ENCODE measurements around the gene USP11.

The USP11 gene

DNA sequence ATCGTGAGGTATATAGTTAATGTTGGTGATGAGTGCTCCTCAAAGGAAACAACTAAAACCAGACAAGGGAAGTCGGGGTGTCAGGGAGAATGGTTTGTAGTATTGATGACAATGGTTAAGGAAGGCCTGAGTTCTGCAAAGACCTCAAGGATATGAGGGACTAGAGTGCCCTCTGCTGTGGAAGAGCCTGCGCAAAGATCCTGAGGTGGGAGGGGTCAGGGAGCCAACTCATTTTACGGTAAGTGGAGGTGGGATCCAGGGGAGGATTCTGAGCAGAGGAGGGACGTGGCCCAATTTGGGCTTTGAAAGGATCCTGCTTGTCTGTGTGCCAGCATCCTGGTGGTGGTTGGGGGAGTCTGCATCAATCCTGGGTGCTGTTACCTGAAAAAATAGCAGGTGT lies 27.8 kb upstream of the USP11 start:
- DNase-seq (ENCODE audit: low spot score) = no peak

DNA sequence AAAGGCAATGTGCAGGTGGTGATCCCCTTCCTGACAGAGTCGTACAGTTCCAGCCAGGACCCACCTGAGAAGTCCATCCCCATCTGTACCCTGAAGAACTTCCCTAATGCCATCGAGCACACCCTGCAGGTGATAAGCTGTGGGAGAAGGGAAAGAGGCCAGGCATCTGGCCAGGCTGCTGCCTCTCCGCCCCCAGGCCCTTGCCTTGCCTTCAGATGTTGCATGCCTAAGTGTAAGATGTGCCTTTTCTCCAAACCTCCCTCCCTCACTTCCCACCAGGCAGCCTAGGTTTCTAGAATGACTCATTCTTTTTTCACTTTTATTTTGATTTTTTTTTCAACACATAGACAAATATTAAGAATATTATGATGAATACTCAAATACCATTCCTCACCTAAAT lies 26.5 kb upstream of the USP11 start:
- DNase-seq (ENCODE audit: low spot score) = no peak

DNA sequence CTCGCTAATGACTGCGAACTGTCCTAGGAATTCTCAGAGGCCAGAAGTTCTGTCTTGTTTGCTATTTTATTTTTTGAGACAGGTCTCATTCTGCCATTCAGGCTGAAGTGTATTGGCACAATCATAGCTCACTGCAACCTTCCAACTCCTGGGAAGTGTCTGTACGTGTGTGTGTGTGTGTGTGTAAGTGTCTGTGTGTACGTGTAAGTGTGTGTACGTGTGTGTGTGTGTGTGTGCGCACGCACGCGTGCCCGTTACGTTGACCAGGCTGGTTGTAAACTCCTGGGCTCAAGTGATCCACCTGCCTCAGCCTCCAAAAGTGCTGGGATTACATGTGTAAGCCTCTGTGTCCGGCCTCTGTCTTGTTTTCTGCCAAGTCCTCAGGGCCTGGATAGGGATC lies 24.7 kb upstream of the USP11 start:
- DNase-seq (ENCODE audit: low spot score) = no peak

DNA sequence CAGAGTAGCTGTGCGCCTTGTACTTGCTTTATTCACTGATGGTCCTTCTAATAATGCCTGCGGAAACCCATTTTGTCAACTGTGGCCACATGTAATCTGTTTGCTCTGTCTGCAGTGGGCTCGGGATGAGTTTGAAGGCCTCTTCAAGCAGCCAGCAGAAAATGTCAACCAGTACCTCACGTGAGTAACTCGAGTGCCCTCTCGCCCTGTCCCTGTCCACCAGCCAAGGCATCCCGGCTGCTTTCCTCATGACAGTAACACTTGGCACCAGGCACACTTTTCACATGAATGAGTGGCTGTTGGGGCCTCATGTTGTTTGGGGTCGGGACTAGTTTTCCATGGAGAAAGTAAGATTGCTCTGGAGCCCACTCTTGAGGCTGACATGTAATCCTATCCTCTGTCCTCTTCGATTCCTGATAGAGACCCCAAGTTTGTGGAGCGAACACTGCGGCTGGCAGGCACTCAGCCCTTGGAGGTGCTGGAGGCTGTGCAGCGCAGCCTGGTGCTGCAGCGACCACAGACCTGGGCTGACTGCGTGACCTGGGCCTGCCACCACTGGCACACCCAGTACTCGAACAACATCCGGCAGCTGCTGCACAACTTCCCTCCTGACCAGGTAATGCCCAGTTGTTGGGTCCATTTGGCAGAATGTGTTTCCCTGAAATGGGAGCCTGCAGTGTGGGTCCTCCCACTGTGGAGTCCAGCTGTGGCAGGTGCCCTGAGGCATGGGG lies 23.1 kb upstream of the USP11 start:
- no peak for DNase-seq (ENCODE audit: low spot score)

DNA sequence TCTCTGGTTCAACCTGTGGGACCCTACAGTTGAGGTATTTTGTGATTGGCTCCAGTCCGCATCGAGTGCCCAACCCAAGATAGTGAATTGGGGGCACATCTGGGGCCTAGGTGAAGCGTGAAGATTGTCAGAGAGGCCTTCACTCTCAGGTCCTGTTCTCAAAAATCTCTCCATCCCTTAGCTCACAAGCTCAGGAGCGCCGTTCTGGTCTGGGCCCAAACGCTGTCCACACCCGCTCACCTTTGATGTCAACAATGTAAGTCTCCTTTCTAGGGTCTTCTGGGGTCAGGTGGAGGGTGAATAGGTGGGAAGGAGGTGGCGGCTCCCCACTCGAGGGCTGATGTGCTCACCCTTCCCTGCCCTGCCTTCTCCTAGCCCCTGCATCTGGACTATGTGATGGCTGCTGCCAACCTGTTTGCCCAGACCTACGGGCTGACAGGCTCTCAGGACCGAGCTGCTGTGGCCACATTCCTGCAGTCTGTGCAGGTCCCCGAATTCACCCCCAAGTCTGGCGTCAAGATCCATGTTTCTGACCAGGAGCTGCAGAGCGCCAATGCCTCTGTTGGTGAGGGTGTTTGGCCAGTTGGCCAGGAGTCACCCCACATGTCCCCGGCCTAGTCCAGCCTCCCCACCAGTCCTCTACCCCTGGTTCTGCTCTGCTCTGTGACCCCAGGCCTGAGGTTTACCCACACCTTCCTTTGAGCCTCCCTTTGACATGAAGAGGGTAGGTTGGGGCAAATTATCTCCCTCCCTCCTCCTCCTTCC lies 22.0 kb upstream of the USP11 start:
- DNase-seq (ENCODE audit: low spot score) = no peak

DNA sequence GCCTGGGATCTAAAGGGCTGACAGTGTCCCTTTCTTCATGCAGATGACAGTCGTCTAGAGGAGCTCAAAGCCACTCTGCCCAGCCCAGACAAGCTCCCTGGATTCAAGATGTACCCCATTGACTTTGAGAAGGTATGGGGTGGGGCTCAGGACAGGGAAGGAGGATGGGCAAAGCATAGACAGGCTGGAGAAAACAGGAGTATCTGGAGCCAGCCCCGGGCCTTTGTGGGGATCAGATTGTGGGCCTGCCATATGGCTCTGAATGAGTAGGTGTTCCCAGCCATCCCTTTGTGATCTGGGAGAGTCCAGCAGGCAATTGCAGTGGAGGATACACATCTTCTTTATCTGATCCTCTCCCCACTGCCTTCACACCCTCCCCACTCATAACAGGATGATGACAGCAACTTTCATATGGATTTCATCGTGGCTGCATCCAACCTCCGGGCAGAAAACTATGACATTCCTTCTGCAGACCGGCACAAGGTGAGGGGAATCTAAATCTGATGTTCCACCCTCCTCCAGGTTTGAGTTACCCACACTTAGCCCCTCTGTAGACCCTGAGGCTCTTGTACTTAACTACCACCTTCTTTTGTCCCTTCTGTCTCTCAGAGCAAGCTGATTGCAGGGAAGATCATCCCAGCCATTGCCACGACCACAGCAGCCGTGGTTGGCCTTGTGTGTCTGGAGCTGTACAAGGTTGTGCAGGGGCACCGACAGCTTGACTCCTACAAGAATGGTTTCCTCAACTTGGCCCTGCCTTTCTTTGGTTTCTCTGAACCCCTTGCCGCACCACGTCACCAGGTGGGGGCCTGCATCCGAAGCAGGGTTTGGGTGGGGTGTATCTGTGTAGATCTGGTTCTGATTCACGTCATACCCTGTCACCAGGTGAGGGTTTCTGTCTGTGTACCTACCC lies 20.2 kb upstream of the USP11 start:
- DNase-seq (ENCODE audit: low spot score) = no peak

DNA sequence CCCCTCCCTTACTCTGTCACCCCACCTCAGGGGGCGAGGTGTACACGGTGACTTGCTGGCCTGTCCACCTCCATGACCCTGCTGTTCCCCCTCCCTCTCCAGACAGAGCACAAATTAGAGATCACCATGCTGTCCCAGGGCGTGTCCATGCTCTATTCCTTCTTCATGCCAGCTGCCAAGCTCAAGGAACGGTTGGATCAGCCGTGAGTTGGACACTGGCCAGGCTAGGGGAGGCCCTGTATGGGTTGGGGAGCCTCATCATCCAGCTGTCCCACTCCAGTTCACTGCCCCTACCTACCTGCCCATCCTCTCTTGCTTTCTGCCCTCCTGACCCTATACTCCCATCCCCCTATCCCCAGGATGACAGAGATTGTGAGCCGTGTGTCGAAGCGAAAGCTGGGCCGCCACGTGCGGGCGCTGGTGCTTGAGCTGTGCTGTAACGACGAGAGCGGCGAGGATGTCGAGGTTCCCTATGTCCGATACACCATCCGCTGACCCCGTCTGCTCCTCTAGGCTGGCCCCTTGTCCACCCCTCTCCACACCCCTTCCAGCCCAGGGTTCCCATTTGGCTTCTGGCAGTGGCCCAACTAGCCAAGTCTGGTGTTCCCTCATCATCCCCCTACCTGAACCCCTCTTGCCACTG lies 18.3 kb upstream of the USP11 start:
- no peak for DNase-seq (ENCODE audit: low spot score)

DNA sequence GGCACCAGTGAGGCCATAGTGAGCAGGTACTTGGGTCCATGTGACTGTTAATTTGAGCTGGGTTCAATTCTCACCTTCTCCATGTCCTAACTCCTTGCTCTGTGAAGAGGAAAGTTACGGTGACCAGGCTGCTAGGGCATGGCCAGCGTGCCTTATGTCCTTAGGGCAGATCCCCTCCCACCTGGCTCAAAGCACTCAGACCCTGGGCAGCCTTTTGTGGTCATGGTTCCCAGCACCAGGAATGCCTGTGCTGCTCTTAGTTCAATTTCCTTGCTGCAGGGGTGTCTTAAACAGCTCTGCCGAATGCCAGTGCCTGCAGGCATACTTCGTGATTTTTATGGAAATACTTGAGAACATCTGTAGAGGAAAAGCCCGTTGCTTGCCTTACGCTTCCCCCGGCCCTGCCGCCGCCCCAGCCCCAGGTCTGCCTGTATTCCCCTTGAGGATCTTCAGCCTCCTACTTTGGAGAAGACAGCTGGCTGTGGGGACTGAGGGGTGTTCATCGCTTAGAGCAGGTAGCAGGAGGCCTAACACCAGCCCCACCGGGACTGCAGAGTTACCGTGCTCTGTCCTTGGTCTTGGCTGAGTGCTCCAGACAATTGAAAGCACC lies 17.4 kb upstream of the USP11 start:
- DNase-seq (ENCODE audit: low spot score) = no peak

DNA sequence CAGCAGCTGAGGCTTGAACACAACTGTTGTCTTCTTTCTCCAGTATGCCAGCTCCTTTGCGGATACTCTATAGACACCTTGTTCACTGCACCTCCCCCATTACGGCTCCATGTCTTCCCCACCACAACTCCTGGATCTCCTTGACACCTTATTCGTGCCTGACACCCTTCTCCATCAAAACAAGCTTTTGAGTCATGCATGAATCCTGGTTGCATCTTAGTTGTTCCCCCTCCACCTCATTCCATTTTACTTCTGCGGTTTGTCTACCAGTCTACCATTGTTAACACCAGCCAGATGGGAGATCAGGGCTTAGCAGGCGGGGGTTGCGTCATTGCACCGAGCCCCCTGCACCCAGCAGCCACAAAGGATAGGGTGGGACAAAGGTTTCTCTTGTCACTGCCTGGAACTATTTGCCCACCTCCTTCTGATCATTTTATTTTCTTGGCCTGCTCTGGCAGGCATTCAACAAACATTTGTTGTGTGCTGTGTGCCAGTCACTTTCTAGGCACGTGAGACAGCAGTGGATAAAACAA lies 16.4 kb upstream of the USP11 start:
- DNase-seq (ENCODE audit: low spot score) = peak; percentile 7

DNA sequence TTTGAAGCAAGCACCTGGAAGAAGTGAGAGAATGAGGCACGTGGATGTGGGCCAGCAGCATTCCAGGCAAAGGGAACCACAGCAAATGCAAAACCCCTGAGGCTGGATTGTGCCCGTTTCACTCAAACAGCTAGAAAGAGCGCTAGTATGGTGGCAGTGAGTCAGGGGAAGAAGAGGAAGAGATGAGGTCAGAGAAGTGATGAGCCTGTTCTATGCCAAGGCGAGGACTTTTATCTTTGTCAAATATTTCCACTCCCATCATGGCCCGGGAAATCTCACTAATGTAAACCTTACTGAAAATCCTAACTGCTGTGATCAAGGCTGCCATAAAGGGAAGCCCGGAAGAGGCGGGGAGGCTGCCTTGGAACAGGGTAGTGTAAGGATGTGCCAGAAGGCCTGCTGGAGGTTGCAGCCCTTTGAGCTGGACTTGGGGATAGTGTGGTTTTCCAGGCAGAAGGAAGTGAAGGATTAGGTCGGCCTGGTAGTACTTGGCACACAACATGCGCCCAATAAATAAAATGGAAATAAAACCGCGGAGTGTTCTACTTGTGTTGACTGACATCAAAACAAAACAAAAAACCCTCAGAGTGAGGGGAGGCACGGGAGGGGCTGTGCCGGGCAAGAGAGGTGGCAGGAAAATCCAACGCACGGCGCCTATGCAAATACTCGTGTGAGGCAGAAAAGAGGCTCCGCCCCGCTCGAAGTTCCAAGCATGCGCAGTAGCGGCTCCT lies 15.5 kb upstream of the USP11 start:
- peak; percentile 35 for DNase-seq (ENCODE audit: low spot score)

DNA sequence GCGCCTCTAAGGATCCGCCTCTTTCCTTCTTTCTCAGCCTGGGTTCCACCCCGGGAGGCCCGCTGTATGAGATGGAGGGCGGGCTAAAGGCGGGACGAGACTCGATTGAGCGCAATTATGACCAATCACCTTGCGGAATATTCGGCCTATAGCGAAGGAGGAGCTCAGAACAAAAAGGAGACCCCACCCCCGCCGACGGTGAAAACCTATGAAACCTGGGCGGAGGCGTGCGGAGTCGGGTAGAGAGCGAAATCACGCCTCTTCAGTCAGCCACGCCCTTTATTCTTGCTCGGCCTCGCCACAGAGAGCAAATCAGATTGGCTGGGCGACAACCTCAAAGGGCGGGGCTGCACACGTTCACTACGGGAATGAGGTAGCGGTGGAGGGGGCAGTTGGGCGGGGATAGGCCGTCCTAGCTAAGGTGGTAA lies 14.9 kb upstream of the USP11 start:
- DNase-seq (ENCODE audit: low spot score) = peak; percentile 90

DNA sequence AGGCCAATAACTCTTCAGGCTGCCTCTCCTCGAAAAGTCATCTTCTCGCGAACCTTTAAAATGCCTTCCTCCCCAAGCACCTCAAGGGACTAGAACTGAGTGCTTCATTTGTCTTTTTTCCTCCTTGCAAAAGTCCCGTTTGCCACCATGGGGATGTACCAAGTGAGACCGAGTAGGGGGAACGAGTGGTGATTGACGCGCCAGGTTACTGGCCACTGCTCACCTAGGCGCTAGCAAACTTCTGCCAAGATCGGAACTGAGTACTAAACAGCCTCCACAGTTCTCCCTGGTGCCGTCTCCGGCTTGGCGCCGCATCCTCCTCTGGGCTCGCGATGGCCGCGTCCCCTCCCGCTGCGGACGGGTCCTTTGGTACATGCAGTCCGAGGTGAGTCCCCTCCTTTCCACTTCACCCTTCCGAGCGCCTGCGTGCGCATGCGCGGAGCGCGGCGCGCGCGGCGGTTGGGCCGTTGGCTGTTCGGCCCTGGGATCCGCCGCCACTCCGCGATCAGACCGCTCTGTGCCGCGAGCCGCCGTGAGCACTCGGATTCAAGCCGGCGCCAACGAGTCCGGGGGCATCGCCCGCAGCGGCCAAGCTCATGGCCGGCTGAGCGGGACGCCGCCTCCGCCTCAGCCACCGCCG lies 14.4 kb upstream of the USP11 start, which contains the start of gene CDK16:
CDK16 (plus strand) TSS at position 402 of the 640 bp plus-strand sequence. CDS start 4,877 bp downstream, outside the sequence.
- peak; percentile 90 for DNase-seq (ENCODE audit: low spot score)

DNA sequence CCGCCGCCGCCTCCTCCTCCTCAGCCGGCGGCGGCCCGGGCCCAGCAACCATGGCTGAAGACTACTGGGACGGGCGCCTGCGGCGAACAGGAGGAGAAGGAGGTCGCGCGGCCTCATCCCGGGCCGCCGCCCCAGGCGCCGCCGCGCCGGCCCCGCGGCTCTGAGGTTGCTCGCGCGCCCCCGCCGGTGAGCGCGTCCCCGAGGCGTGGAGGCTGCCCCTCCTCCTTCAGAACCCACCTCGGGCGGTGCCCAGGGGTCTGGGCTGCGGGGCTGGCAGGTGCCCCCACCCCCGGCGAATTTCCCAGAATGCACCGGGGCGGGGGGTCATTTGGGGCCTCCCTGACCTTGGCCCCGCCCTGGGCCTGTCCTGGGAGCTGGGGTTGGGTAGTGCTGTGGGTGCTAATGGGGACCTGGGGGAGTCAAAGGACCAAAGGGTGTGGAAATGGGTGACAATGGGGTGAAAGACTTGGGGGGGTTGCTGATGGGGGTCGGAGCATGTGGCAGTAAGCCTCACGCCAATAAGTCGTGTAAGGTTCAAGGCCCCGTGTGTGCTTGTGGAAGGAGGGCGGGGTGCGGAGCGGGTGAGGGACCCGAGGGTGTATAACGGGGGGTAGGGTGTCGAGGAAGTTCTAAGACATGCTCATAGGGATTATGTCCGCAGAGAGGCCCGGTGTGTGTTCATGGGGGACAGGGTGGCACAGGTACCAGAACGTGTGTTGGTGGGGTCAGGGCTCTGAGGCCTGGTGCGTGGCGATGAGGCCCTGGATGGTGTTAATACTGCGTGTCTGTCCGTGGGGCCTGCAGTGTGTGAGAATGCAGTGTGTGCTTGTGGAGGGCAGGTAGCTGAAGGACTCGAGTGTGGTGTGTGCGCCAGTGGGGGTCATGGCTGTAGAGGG lies 13.6 kb upstream of the USP11 start:
- DNase-seq (ENCODE audit: low spot score) = peak; percentile 53

DNA sequence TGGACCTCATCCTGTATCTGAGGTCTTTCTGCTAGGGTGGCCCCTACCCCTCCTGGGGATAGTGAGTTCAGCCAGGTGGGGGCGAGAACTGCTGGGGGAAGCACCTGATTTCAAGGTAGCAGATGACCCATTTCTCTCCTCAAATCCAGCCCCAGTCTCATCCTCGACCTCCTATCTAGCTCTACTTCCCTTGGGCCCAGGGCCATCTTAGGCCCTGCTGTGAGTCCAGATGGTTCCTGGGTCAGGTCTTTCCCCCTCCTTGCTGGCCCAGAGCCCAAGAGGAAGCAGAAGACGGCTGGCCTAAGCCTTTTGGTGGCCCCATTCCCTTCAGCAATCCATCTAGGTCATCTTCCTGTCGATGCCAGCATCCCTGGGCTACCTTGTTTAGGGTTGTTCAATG lies 11.1 kb upstream of the USP11 start:
- DNase-seq (ENCODE audit: low spot score) = no peak

DNA sequence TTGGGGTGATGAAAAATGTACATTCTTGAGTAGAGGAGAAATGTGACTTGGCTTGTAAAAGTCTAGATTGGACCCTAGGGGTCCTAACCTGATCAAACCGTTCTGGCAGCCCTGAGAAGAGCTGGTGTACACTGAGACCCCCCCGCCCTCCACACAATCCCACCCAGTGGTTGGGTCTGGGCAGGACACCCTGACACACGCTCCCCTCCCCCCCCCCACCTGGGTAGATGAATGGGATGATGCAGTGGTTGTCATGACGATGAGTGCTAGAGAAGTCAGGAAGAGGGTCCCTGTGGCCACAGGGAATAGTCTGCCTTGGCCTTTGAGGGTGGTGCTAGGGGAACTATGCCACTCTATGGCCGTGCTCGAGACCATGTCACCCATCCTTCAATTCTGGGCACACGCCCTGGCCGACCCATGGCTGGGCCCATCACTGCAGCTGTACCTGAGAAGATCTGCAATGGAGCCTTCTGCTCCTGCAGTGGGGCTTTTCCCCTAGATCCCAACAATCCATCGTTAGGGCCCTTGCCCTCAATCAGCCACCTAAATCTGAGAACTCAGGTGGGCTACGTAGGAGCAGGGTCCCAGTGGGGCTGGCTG lies 10.0 kb upstream of the USP11 start:
- no peak for DNase-seq (ENCODE audit: low spot score)

DNA sequence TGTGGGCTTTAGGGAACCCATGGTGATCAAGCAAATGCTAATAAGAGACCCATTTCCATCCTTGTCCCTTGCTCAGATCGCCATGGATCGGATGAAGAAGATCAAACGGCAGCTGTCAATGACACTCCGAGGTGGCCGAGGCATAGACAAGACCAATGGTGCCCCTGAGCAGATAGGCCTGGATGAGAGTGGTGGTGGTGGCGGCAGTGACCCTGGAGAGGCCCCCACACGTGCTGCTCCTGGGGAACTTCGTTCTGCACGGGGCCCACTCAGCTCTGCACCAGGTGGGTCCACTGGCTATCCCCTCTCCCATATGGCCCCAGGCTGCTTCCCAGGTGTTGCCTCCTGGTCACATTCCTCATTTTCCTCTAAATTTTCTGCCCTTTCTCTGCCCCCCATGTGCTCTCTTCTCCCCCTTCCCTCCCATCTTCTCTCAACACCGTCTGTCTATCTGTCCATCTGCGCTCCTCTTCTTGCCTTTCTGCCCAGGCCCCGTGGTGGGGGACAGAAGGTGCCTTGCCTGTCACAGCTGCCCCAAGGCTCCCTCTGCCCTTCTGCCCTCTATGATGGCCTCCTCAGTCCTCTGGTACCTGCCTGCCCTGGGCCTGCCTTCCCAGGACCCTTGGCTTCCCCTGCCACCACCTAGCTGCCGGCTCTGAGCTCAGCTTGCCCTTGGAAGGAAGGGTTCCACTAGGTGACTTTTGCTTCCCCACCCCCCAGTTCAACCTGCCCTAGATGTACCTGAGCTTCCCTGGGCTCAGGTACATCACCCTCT lies 9.1 kb upstream of the USP11 start:
- DNase-seq (ENCODE audit: low spot score) = no peak

DNA sequence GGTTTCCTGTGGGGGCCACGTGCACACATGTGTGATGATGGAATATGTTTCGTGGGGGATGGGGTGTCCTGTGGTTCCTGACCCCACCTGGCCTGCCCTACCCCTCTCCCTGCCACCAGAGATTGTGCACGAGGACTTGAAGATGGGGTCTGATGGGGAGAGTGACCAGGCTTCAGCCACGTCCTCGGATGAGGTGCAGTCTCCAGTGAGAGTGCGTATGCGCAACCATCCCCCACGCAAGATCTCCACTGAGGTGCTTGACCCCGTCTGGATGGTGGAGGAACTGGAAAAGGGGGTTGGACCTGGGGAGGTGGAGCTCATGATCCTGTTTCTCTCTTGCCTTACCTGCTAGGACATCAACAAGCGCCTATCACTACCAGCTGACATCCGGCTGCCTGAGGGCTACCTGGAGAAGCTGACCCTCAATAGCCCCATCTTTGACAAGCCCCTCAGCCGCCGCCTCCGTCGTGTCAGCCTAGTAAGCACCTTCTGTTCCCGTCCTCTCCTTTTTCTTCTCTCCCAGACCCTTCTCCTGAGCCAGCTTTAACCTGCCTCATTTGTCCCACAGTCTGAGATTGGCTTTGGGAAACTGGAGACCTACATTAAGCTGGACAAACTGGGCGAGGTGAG lies 8.4 kb upstream of the USP11 start:
- no peak for DNase-seq (ENCODE audit: low spot score)

Data from GM03348 (cell line).